HG03045 (cell line): Measurements from ENCODE around the gene GNAI1.
"Not testable (repeated sequence)": the region's sequence is repeated elsewhere in the genome, so short reads cannot be mapped to it uniquely, and the experiment has no call there.

Source experiments
- ATAC-seq: cut with Tn5 transposase; IDR thresholded peaks from one replicate; pipeline ENCODE4 v1.9.1; 2021; ENCODE audit warnings: mild to moderate bottlenecking, moderate library complexity; ENCODE audit not compliant: unreplicated experiment

Gene GNAI1

GRCh38 chr7:80154656-80155333, 20.2 kb downstream of the GNAI1 start:
- ATAC-seq, result no peak

- ATAC-seq, result no peak
These were observed 20.7 kb downstream of the GNAI1 start for GRCh38 chr7:80155374-80155773.

- not testable (repeated sequence) for ATAC-seq
These were observed 23.1 kb downstream of the GNAI1 start for GRCh38 chr7:80157770-80158169.

GRCh38 chr7:80159802-80160201, 25.2 kb downstream of the GNAI1 start:
- ATAC-seq, result no peak

- ATAC-seq, result no peak
These were observed 26.8 kb downstream of the GNAI1 start for GRCh38 chr7:80161466-80161865.

GRCh38 chr7:80165177-80165576, 30.5 kb downstream of the GNAI1 start:
- no peak for ATAC-seq

GRCh38 chr7:80170445-80170844, 35.8 kb downstream of the GNAI1 start:
- ATAC-seq, result no peak

- ATAC-seq, result no peak
These were observed 37.8 kb downstream of the GNAI1 start for GRCh38 chr7:80172387-80172786.

- ATAC-seq, result no peak
These were observed 41.1 kb downstream of the GNAI1 start for GRCh38 chr7:80175744-80176143.

GRCh38 chr7:80181411-80181810, 46.8 kb downstream of the GNAI1 start:
- no peak for ATAC-seq

GRCh38 chr7:80182630-80183276, 48.1 kb downstream of the GNAI1 start:
- ATAC-seq, result no peak

GRCh38 chr7:80183351-80183750, 48.7 kb downstream of the GNAI1 start:
- ATAC-seq, result no peak

- ATAC-seq, result no peak
These were observed 49.5 kb downstream of the GNAI1 start for GRCh38 chr7:80183900-80184685.

- ATAC-seq, result no peak
These were observed 50.1 kb downstream of the GNAI1 start for GRCh38 chr7:80184693-80185092.

- ATAC-seq, result no peak
These were observed 50.9 kb downstream of the GNAI1 start for GRCh38 chr7:80185571-80185970.

- no peak for ATAC-seq
These were observed 52.1 kb downstream of the GNAI1 start for GRCh38 chr7:80186721-80187120.

GRCh38 chr7:80187279-80187678, 52.6 kb downstream of the GNAI1 start:
- no peak for ATAC-seq

- no peak for ATAC-seq
These were observed 53.1 kb downstream of the GNAI1 start for GRCh38 chr7:80187727-80188126.

- ATAC-seq, result no peak
These were observed 55.0 kb downstream of the GNAI1 start for GRCh38 chr7:80189638-80190037.

- no peak for ATAC-seq
These were observed 63.0 kb downstream of the GNAI1 start for GRCh38 chr7:80197627-80198026.

GRCh38 chr7:80199051-80199450, 64.4 kb downstream of the GNAI1 start:
- ATAC-seq, result no peak

GRCh38 chr7:80204454-80204853, 69.8 kb downstream of the GNAI1 start:
- no peak for ATAC-seq
